H9 (cell line): Measurements from ENCODE around the gene TPPP. TPM values are rescaled to one million over a fixed set of nuclear protein-coding genes. Genes with fewer than 3 reads are reported as not detected.
"Not testable (repeated sequence)": the region's sequence is repeated elsewhere in the genome, so short reads cannot be mapped to it uniquely, and the experiment has no call there.

Experiments
- DNase-seq: peaks from one replicate; pipeline ENCODE4 v3.0.0-alpha.2; 2017
- H2AFZ ChIP-seq: one replicate; pipeline ENCODE4 v1.6.1; 2013; ENCODE audit warnings: mild to moderate bottlenecking, low read length, control low read depth, moderate library complexity
- H2AK5ac ChIP-seq: 2 replicates; pipeline ENCODE4 v1.6.1; 2013; ENCODE audit warnings: low read length, control low read depth, mixed read lengths; ENCODE audit not compliant: insufficient read length
- H2BK120ac ChIP-seq: one replicate; pipeline ENCODE4 v1.6.1; 2013; ENCODE audit warnings: low read depth, mild to moderate bottlenecking, low read length, control low read depth, inconsistent platforms; ENCODE audit not compliant: poor library complexity, severe bottlenecking
- H2BK12ac ChIP-seq: 2 replicates; pipeline ENCODE4 v1.6.1; 2013; ENCODE audit warnings: low read length, control low read depth, mixed read lengths, low read depth; ENCODE audit not compliant: insufficient read length
- H2BK15ac ChIP-seq: 2 replicates; pipeline ENCODE4 v1.6.1; 2013; ENCODE audit warnings: low read depth, low read length, control low read depth
- H2BK20ac ChIP-seq: one replicate; pipeline ENCODE4 v1.6.1; 2013; ENCODE audit warnings: low read depth, mild to moderate bottlenecking, low read length, control low read depth, inconsistent platforms; ENCODE audit not compliant: poor library complexity, severe bottlenecking
- H2BK5ac ChIP-seq: 2 replicates; pipeline ENCODE4 v1.6.1; 2013; ENCODE audit warnings: low read length, control low read depth, mixed read lengths; ENCODE audit not compliant: insufficient read length
- H3K14ac ChIP-seq: 2 replicates; pipeline ENCODE4 v1.6.1; 2013; ENCODE audit warnings: low read length, control low read depth; ENCODE audit not compliant: insufficient read depth
- H3K18ac ChIP-seq: 2 replicates; pipeline ENCODE4 v1.6.1; 2013; ENCODE audit warnings: low read depth, mild to moderate bottlenecking, mixed read lengths, low read length, control low read depth; ENCODE audit not compliant: insufficient read length
- H3K23ac ChIP-seq: 2 replicates; pipeline ENCODE4 v1.6.1; 2013; ENCODE audit warnings: low read length, control low read depth, mixed read lengths, low read depth; ENCODE audit not compliant: insufficient read length
- H3K23me2 ChIP-seq: 2 replicates; pipeline ENCODE4 v1.6.1; 2013; ENCODE audit warnings: low read depth, mild to moderate bottlenecking, mixed read lengths, low read length, control low read depth; ENCODE audit not compliant: insufficient read length, poor library complexity, severe bottlenecking
- H3K27ac ChIP-seq: 2 replicates; pipeline ENCODE4 v1.5.1; 2013; ENCODE audit warnings: low read length, control low read depth, mixed read lengths, low read depth; ENCODE audit not compliant: insufficient read length
- H3K27me3 ChIP-seq: 2 replicates; pipeline ENCODE4 v1.6.1; 2013; ENCODE audit warnings: low read length, control low read depth, inconsistent platforms; ENCODE audit not compliant: insufficient read depth
- H3K4ac ChIP-seq: 2 replicates; pipeline ENCODE4 v1.6.1; 2013; ENCODE audit warnings: low read depth, mild to moderate bottlenecking, control low read depth, inconsistent platforms, low read length, moderate library complexity
- H3K4me1 ChIP-seq: 2 replicates; pipeline ENCODE4 v1.6.1; 2013; ENCODE audit warnings: low read length, control low read depth, inconsistent platforms; ENCODE audit not compliant: insufficient read depth
- H3K4me2 ChIP-seq: 2 replicates; pipeline ENCODE4 v1.6.1; 2013; ENCODE audit warnings: low read length, control low read depth, mixed read lengths; ENCODE audit not compliant: insufficient read length, insufficient read depth
- H3K56ac ChIP-seq: 2 replicates; pipeline ENCODE4 v1.6.1; 2013; ENCODE audit warnings: low read depth, mild to moderate bottlenecking, mixed read lengths, low read length, control low read depth; ENCODE audit not compliant: insufficient read length
- H3K79me1 ChIP-seq: 2 replicates; pipeline ENCODE4 v1.6.1; 2013; ENCODE audit warnings: low read depth, mild to moderate bottlenecking, moderate library complexity, low read length, control low read depth, inconsistent platforms; ENCODE audit not compliant: insufficient read depth, poor library complexity, severe bottlenecking
- H3K79me2 ChIP-seq: 2 replicates; pipeline ENCODE4 v1.6.1; 2013; ENCODE audit warnings: low read length, control low read depth, inconsistent platforms; ENCODE audit not compliant: insufficient read depth
- H3K9ac ChIP-seq: 2 replicates; pipeline ENCODE4 v1.6.1; 2013; ENCODE audit warnings: low read length, control low read depth, mixed read lengths; ENCODE audit not compliant: insufficient read length; ENCODE audit errors: extremely low read depth
- H3K9me3 ChIP-seq: one replicate; pipeline ENCODE4 v1.6.1; 2013; ENCODE audit warnings: low read depth, low read length, inconsistent platforms; ENCODE audit not compliant: control insufficient read depth
- H3T11ph ChIP-seq: one replicate; pipeline ENCODE4 v1.6.1; 2013; ENCODE audit warnings: mild to moderate bottlenecking, low read length, control low read depth, inconsistent platforms
- H4K20me1 ChIP-seq: one replicate; pipeline ENCODE4 v1.6.1; 2013; ENCODE audit not compliant: control insufficient read depth, insufficient read length, insufficient read depth
- H4K5ac ChIP-seq: 2 replicates; pipeline ENCODE4 v1.6.1; 2013; ENCODE audit warnings: low read depth, mild to moderate bottlenecking, mixed read lengths, low read length, control low read depth; ENCODE audit not compliant: insufficient read length
- H4K8ac ChIP-seq: replicated peaks from 2 replicates; pipeline ENCODE4 v1.6.1; 2013; ENCODE audit warnings: low read length, control low read depth, mixed read lengths, low read depth; ENCODE audit not compliant: insufficient read length
- H4K91ac ChIP-seq: 2 replicates; pipeline ENCODE4 v1.6.1; 2013; ENCODE audit warnings: low read depth, mild to moderate bottlenecking, moderate library complexity, mixed read lengths, low read length, control low read depth; ENCODE audit not compliant: insufficient read length
- H3K27ac Mint-ChIP-seq, 3 experiments: 2 replicates in 2 of 3; 3 replicates in 1 of 3; pipeline ENCODE4 v1.8.0; 2020 to 2021; ENCODE audit warnings: mixed read lengths in 3 of 3, mild to moderate bottlenecking in 1 of 3, moderate library complexity in 1 of 3
- H3K27me3 Mint-ChIP-seq: 2 replicates; pipeline ENCODE4 v1.8.0; 2021; ENCODE audit warnings: low read depth, mild to moderate bottlenecking, moderate library complexity, mixed read lengths
- H3K36me3 Mint-ChIP-seq, 3 experiments: 2 replicates in 2 of 3; 3 replicates in 1 of 3; pipeline ENCODE4 v1.8.0; 2020 to 2021; ENCODE audit warnings: low read depth in 3 of 3, mixed read lengths in 3 of 3; ENCODE audit not compliant: insufficient read depth in 1 of 3
- H3K4me1 Mint-ChIP-seq, 2 experiments: 2 replicates each; pipeline ENCODE4 v1.8.0; 2020; ENCODE audit warnings: mixed read lengths in 2 of 2
- H3K4me3 Mint-ChIP-seq, 2 experiments: 2 replicates in 1 of 2; 3 replicates in 1 of 2; pipeline ENCODE4 v1.8.0; 2020 to 2021; ENCODE audit warnings: mild to moderate bottlenecking in 2 of 2, mixed read lengths in 2 of 2, moderate library complexity in 1 of 2
- H3K9me3 Mint-ChIP-seq, 2 experiments: 2 replicates in 1 of 2; 3 replicates in 1 of 2; pipeline ENCODE4 v1.8.0; 2020; ENCODE audit warnings: mild to moderate bottlenecking in 2 of 2, mixed read lengths in 2 of 2, moderate library complexity in 1 of 2
- WGBS: extraction: QIAGEN DNeasy Blood & Tissue Kit; methylation state at CpG from one replicate; pipeline ENCODE4 v1.1.7; 2013; ENCODE audit warnings: missing lambda C conversion rate, low lambda C conversion rate, mixed read lengths; ENCODE audit not compliant: insufficient read length; ENCODE audit errors: extremely low coverage; 5-methylcytosine and 5-hydroxymethylcytosine counted together
- total RNA-seq: library from RNA; stranded (reverse); gene quantifications from 2 replicates; pipeline ENCODE4 v1.2.1, GENCODE V29; 2021

TPPP gene
- total RNA-seq, 1 experiment from 2014 or later, result 0.44 TPM

DNA sequence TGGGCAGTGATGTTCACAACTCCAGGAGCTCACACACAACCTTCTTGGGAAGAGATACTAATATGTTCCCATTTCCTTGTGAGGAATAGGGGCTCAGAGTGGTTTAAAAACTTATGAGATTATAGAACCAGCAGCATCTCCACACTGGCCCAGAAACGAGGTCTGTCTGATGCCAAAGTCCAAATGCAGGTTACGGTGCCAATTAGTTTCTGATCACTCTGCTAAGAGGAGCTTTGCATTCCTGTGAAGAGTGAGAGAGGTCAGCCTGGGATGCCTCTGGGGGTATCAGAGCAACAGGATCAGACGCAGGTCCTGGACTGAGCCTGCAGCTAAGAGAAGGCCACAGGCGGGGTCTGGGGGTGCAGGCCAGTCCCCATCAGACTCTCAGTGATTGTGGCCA, 30.2 kb upstream of the TPPP start:
- H3K9me3 ChIP-seq, H2BK5ac ChIP-seq: not testable (repeated sequence)
- H3K27me3 Mint-ChIP-seq, result peaks cover 44% of the 10 kb centered on the region

DNA sequence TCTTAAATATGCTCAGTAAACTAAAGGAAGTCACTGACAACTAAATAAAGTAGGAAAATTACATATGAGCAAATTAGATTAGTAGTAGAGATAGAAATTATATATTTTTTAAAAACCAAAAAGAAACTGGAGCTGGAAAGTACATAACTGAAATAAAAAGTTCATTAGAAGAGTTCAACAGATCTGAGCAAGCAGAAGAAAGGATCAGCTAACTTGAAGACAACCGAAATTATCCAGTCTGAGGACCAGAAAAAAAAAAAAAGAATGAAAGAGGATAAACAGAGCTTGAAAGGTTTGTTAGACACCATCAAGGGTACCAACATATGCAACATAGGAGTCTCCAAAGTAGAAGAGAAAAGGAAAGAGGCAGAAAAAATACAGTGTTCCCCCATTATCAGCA, 26.2 kb upstream of the TPPP start:
- not testable (repeated sequence) for DNase-seq, H3K4me1 ChIP-seq, H3K56ac ChIP-seq, H3K27ac ChIP-seq, H4K8ac ChIP-seq, H3K27ac Mint-ChIP-seq, H4K5ac ChIP-seq, H3K4me2 ChIP-seq, H2BK120ac ChIP-seq, H4K20me1 ChIP-seq, H2AFZ ChIP-seq, H2BK12ac ChIP-seq, H3K79me2 ChIP-seq, H3K23me2 ChIP-seq, H3K36me3 Mint-ChIP-seq, H4K91ac ChIP-seq, H3K23ac ChIP-seq, H3K18ac ChIP-seq, H2BK5ac ChIP-seq, H2AK5ac ChIP-seq, H3K4ac ChIP-seq, H3K27me3 ChIP-seq, H3T11ph ChIP-seq, H2BK20ac ChIP-seq, H3K9me3 ChIP-seq, H2BK15ac ChIP-seq, H3K9ac ChIP-seq, H3K4me3 Mint-ChIP-seq, H3K14ac ChIP-seq, H3K4me1 Mint-ChIP-seq, H3K79me1 ChIP-seq
- no CpG with 5 or more reads among the region's 1 CpG for WGBS
- peaks cover 11 to 20% of the 10 kb centered on the region in 2 experiments; a peak in 4 of 5 replicates for H3K9me3 Mint-ChIP-seq
- peaks cover 74% of the 10 kb centered on the region for H3K27me3 Mint-ChIP-seq

More for the DNA sequence above, 30.2 kb upstream of the TPPP start:
- not testable (repeated sequence) for H2BK20ac ChIP-seq, H3K18ac ChIP-seq, H2BK15ac ChIP-seq, H3K9ac ChIP-seq, H3K27ac ChIP-seq, H3K27me3 ChIP-seq, H3K79me2 ChIP-seq, H3K56ac ChIP-seq, H3K4me3 Mint-ChIP-seq, DNase-seq, H2BK120ac ChIP-seq, H3K4me1 ChIP-seq, H3K36me3 Mint-ChIP-seq, H4K91ac ChIP-seq, H3K4me1 Mint-ChIP-seq, H4K5ac ChIP-seq, H3K4me2 ChIP-seq, H3K23ac ChIP-seq, H4K20me1 ChIP-seq, H2AFZ ChIP-seq, H3T11ph ChIP-seq, H3K79me1 ChIP-seq, H2BK12ac ChIP-seq, H2AK5ac ChIP-seq, H4K8ac ChIP-seq, H3K14ac ChIP-seq, H3K23me2 ChIP-seq, H3K27ac Mint-ChIP-seq, H3K4ac ChIP-seq
- H3K9me3 Mint-ChIP-seq, result peaks cover 8 to 15% of the 10 kb centered on the region in 2 experiments; a peak in 4 of 5 replicates
- no CpG with 5 or more reads among the region's 4 CpGs for WGBS
